GM18499 (cell line): Measurements from ENCODE around the gene PROM1.

Source experiments
- ATAC-seq: cut with Tn5 transposase; IDR thresholded peaks from one replicate; pipeline ENCODE4 v1.9.1; 2021; ENCODE audit warnings: moderate number of reproducible peaks; ENCODE audit not compliant: insufficient read depth, unreplicated experiment

The PROM1 gene

DNA sequence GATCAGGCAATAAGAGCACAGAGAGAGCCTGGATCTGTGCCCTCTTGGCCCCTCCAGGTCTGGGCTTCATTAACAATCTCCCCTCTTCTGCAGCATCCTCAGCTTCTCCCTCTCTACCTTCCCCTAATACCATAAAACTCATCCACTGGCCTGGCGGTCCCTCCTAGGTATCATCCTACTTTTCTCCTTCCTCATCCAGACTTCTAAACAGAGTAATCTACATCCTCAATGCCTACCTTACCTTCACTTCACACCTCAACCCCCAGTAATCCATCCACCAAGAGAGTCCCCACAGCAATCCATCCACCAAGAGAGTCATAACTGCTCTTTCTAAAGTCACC, 162.3 kb downstream of the PROM1 start:
- ATAC-seq: no peak

DNA sequence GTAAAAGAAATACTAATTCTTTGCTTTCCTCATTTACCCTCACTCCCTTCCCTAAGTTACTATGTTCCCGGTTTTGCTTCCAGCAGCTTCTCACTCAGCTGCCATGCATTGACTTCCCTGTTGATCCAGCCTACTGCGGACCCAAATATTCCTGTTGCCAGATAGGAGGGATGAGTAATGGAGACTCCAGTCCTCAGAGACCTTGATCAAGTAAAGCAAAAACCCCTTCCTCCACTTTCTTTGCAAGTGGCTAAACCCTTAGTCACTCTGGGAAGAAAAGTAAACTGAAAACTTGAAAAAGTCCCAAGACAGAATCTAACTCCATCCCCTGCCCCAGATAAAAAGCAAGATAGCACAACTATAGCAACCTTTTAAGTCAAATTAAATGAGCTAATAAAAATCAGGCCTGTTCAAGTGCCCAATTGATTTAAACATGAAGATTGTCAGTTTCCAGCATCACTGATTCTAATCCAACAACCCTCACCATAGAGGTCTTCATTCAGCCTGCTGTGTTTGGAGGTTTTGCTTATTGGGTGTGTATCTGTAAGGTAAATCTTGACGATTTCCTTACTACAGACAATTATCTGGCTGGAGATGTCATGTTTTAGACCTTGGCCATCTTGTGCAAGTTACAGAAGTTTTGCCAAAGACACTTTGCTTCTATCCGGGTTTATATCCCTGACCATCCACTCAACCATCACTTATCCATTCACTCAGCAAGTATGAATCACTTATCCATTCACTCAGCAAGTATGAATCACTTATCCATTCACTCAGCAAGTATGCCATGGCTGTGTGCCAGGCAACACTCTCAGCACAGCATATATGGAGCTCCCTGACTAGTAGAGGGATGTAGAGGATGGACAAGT, 162.9 kb downstream of the PROM1 start:
- no peak for ATAC-seq

- no peak for ATAC-seq
Observed at GRCh38 chr4:15918484-15919129, 165.2 kb downstream of the PROM1 start.
